GM12865 (cell line): ENCODE data around the gene NSD2.

Source experiments
- DNase-seq: peaks from one replicate; pipeline ENCODE4 v3.0.0; 2010; ENCODE audit warnings: low read depth
- H3K4me3 ChIP-seq: 2 replicates; pipeline ENCODE4 v1.5.1; 2011; ENCODE audit warnings: mild to moderate bottlenecking, low read depth, low read length, control low read depth
- CTCF ChIP-seq: IDR thresholded peaks from 2 replicates; pipeline ENCODE4 v1.5.1; 2011; ENCODE audit warnings: low read length, control low read depth, low read depth, inconsistent platforms; ENCODE audit not compliant: insufficient read depth; ENCODE audit errors: missing control alignments

The NSD2 gene

GRCh38 chr4:1826531-1827350 is 44.5 kb upstream of the NSD2 start:
- H3K4me3 ChIP-seq = no peak overlapping the region
- no peak for DNase-seq
- TF ChIP-seq CTCF = no peak

- no peak for DNase-seq
- no peak for TF ChIP-seq CTCF
- H3K4me3 ChIP-seq = no peak overlapping the region
These were observed 41.0 kb upstream of the NSD2 start for GRCh38 chr4:1830234-1830633.

- no peak for TF ChIP-seq CTCF
- no peak overlapping the region for H3K4me3 ChIP-seq
- peak; percentile 11 for DNase-seq
These were observed 40.5 kb upstream of the NSD2 start for GRCh38 chr4:1830642-1831228.

- TF ChIP-seq CTCF = no peak
- H3K4me3 ChIP-seq = no peak overlapping the region
- DNase-seq = no peak
These were observed 39.9 kb upstream of the NSD2 start for GRCh38 chr4:1831331-1831730.

- H3K4me3 ChIP-seq = no peak overlapping the region
- no peak for TF ChIP-seq CTCF
- DNase-seq = no peak
These were observed 38.5 kb upstream of the NSD2 start for GRCh38 chr4:1832690-1833089.

GRCh38 chr4:1833307-1834046 is 37.7 kb upstream of the NSD2 start:
- no peak for TF ChIP-seq CTCF
- DNase-seq = peak; percentile 21
- no peak overlapping the region for H3K4me3 ChIP-seq
